Measurements from ENCODE around the gene PRRX2.
"Not testable (repeated sequence)": the region's sequence is repeated elsewhere in the genome, so short reads cannot be mapped to it uniquely, and the experiment has no call there.

Gene PRRX2

DNA sequence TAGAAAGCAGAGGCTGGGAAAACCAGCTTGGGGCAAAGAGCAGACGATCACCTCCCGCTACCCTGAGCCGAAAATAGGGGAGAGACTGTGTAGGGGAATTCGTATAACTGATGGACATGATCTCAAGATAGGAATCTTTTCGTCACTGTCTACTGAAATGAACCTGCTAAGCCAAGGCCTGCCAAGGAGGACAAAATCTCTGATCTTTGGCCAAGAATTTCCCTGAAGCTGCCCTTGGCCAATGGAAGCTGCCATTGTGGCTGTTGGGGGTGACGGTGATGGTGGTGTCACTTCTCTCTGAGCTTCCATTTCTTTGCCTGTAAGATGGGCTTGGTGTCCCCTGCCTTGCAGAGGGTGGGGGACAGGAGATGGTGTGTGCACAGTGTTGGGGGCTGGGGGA lies 90.7 kb downstream of the PRRX2 start:
- H3K4me3 ChIP-seq (ENCODE audit: low read depth, low read length) = no peak overlapping the region
- no peak for DNase-seq (ENCODE audit: low read depth)
- no peak for TF ChIP-seq CTCF (IDR thresholded peaks at IDR 0.05; ENCODE audit: control insufficient read depth, extremely low read depth, insufficient read depth)

DNA sequence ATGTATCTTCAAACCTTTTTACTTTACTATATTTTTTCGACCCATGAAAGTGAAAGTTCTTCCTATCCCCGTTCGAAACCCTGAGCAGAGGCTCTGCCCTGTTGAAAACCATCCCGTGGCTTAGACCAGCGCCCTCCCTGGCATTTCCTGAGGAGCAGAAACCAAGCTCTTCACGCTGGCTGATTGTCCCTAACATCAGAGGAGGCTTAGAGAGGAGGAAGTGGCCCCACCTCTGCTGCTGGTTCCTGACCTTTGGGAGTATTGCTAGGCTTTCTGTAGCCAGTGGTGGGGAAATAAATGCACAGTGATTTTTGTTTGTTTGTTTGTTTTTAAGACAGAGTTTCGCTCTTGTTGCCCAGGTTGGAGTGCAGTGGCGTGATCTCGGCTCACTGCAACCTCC lies 91.6 kb downstream of the PRRX2 start:
- TF ChIP-seq CTCF (IDR thresholded peaks at IDR 0.05; ENCODE audit: control insufficient read depth, extremely low read depth, insufficient read depth) = no peak
- no peak for DNase-seq (ENCODE audit: low read depth)
- no peak overlapping the region for H3K4me3 ChIP-seq (ENCODE audit: low read depth, low read length)

GRCh38 chr9:129759319-129759718 lies 93.9 kb downstream of the PRRX2 start:
- H3K4me3 ChIP-seq (ENCODE audit: low read depth, low read length) = no peak overlapping the region
- TF ChIP-seq CTCF (IDR thresholded peaks at IDR 0.05; ENCODE audit: control insufficient read depth, extremely low read depth, insufficient read depth) = no peak
- no peak for DNase-seq (ENCODE audit: low read depth)

- DNase-seq (ENCODE audit: low read depth) = no peak
- no peak for TF ChIP-seq CTCF (IDR thresholded peaks at IDR 0.05; ENCODE audit: control insufficient read depth, extremely low read depth, insufficient read depth)
- no peak overlapping the region for H3K4me3 ChIP-seq (ENCODE audit: low read depth, low read length)
Observed at GRCh38 chr9:129759804-129760502, 94.5 kb downstream of the PRRX2 start.

DNA sequence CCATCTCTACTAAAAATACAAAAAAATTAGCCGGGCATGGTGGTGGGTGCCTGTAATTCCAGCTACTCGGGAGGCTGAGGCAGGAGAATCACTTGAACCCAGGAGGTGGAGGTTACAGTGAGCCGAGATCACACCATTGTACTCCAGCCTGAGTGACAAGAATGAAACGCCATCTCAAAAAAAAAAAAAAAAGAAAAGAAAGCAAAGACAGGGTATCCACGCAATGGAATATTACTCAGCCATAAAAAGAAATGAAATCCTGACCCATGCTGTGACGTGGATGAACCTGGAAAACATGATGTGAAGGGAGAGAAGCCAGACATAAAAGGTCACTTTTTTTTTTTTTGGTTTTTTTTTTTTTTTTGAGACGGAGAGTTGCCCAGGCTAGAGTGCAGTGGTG lies 95.3 kb downstream of the PRRX2 start:
- H3K4me3 ChIP-seq (ENCODE audit: low read depth, low read length); DNase-seq (ENCODE audit: low read depth): not testable (repeated sequence)

- no peak for TF ChIP-seq CTCF (IDR thresholded peaks at IDR 0.05; ENCODE audit: control insufficient read depth, extremely low read depth, insufficient read depth)
- H3K4me3 ChIP-seq (ENCODE audit: low read depth, low read length) = no peak overlapping the region
- DNase-seq (ENCODE audit: low read depth) = no peak
Observed at GRCh38 chr9:129761293-129761900, 96.0 kb downstream of the PRRX2 start.

GRCh38 chr9:129761901-129762369 lies 96.5 kb downstream of the PRRX2 start:
- TF ChIP-seq CTCF (IDR thresholded peaks at IDR 0.05; ENCODE audit: control insufficient read depth, extremely low read depth, insufficient read depth) = no peak
- DNase-seq (ENCODE audit: low read depth) = no peak
- H3K4me3 ChIP-seq (ENCODE audit: low read depth, low read length) = no peak overlapping the region

DNA sequence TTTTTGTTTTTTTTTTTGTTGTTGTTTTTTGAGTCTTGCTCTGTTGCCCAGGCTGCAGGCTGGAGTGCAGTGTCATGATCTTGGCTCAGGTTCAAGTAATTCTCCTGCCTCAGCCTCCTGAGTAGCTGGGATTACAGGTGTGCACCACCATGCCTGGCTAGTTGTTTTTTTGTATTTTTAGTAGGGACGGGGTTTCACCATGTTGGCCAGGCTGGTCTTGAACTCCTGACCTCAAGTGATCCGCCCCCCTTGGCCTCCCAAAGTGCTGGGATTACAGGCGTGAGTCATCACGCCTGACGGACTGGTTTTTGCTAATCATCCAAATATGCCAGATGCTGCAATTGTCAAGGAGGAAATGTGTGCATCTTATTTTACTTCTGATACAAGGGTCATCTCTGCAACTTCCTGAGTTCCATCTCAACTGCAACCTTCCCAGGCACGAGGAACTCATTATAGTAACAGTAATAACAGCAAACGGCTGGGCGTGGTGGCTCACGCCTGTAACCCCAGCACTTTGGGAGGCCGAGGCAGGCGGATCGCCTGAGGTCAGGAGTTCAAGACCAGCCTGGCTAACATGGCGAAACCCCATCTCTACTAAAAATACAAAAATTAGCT lies 97.0 kb downstream of the PRRX2 start:
- H3K4me3 ChIP-seq (ENCODE audit: low read depth, low read length); DNase-seq (ENCODE audit: low read depth): not testable (repeated sequence)

Measured in LNCaP clone FGC (cell line).